ENCODE results near the gene E4F1.
A peak's percentile ranks its signal among the peaks of the same experiment; 100 is the strongest.

Gene E4F1

GRCh38 chr16:2267913-2268666 is 44.7 kb downstream of the E4F1 start, which contains the start of gene RNPS1:
Gene RNPS1, minus strand, starts transcription at chr16:2268126. Its CDS starts 3,483 bp downstream, at chr16:2264643.
- peak within 1 kb of the TSS; percentile 86 for H3K27ac ChIP-seq (ENCODE audit: low read length)

GRCh38 chr16:2270070-2270462 is 46.7 kb downstream of the E4F1 start:
- Histone ChIP-seq H3K4me1 (ENCODE audit: low read length) (peaks cover 17% of the 10 kb centered on the region), H4K20me1 (ENCODE audit: insufficient read depth, low read length) (peaks cover 19% of the 10 kb centered on the region), H3K9ac (ENCODE audit: low read length) (no peak overlapping the region), H3K79me2 (ENCODE audit: low read length) (peaks cover 37% of the 10 kb centered on the region), H3K4me2 (ENCODE audit: low read length) (no peak overlapping the region), H3K27me3 (ENCODE audit: low read depth, low read length) (no peaks in the 10 kb centered on the region), H3K4me3 (ENCODE audit: low read length) (no peak overlapping the region), H3K9me3 (ENCODE audit: insufficient read depth, low read length) (no peaks in the 10 kb centered on the region), H2AFZ (ENCODE audit: low read depth, low read length) (no peak overlapping the region), H3K27ac (ENCODE audit: low read length) (no peak overlapping the region), H3K36me3 (replicated peaks; ENCODE audit: low read depth, low read length) (peaks cover 5% of the 10 kb centered on the region)
- TF ChIP-seq CTCF (IDR thresholded peaks at IDR 0.05; ENCODE audit: low read depth, low read length) (no peak), EZH2phosphoT487 (IDR thresholded peaks at IDR 0.05; ENCODE audit: low read depth) (no peak)

More at GRCh38 chr16:2267913-2268666, 44.7 kb downstream of the E4F1 start, which contains the start of gene RNPS1:
- peak within 1 kb of the TSS; percentile 87 for H3K4me3 ChIP-seq (ENCODE audit: low read length)
- H3K4me2 ChIP-seq (ENCODE audit: low read length) = peak within 1 kb of the TSS; percentile 85
- TF ChIP-seq EZH2phosphoT487 (IDR thresholded peaks at IDR 0.05; ENCODE audit: low read depth) = no peak
- TF ChIP-seq CTCF (IDR thresholded peaks at IDR 0.05; ENCODE audit: low read depth, low read length) = no peak
- H3K4me1 ChIP-seq (ENCODE audit: low read length) = peaks cover 17% of the 10 kb centered on the region
- H3K9ac ChIP-seq (ENCODE audit: low read length) = peak within 1 kb of the TSS; percentile 84
- peak within 1 kb of the TSS; percentile 98 for H2AFZ ChIP-seq (ENCODE audit: low read depth, low read length)
- H3K27me3 ChIP-seq (ENCODE audit: low read depth, low read length) = no peaks in the 10 kb centered on the region
- H4K20me1 ChIP-seq (ENCODE audit: insufficient read depth, low read length) = peaks cover 39% of the 10 kb centered on the region
- peaks cover 15% of the 10 kb centered on the region for H3K36me3 ChIP-seq (replicated peaks; ENCODE audit: low read depth, low read length)
- H3K79me2 ChIP-seq (ENCODE audit: low read length) = peaks cover 57% of the 10 kb centered on the region
- H3K9me3 ChIP-seq (ENCODE audit: insufficient read depth, low read length) = no peaks in the 10 kb centered on the region

GRCh38 chr16:2270588-2271470 is 47.4 kb downstream of the E4F1 start:
- no peak overlapping the region for H3K27ac ChIP-seq (ENCODE audit: low read length)
- peaks cover 29% of the 10 kb centered on the region for H3K79me2 ChIP-seq (ENCODE audit: low read length)
- no peaks in the 10 kb centered on the region for H3K9me3 ChIP-seq (ENCODE audit: insufficient read depth, low read length)
- no peak for TF ChIP-seq CTCF (IDR thresholded peaks at IDR 0.05; ENCODE audit: low read depth, low read length)
- peaks cover 1% of the 10 kb centered on the region for H3K36me3 ChIP-seq (replicated peaks; ENCODE audit: low read depth, low read length)
- no peak overlapping the region for H3K4me2 ChIP-seq (ENCODE audit: low read length)
- H3K4me1 ChIP-seq (ENCODE audit: low read length) = peaks cover 15% of the 10 kb centered on the region
- no peak overlapping the region for H3K9ac ChIP-seq (ENCODE audit: low read length)
- no peaks in the 10 kb centered on the region for H3K27me3 ChIP-seq (ENCODE audit: low read depth, low read length)
- no peak overlapping the region for H3K4me3 ChIP-seq (ENCODE audit: low read length)
- H4K20me1 ChIP-seq (ENCODE audit: insufficient read depth, low read length) = peaks cover 11% of the 10 kb centered on the region
- H2AFZ ChIP-seq (ENCODE audit: low read depth, low read length) = no peak overlapping the region

All from OCI-LY3 (cell line).